ENCODE results near the gene SLC10A6. TPM values are rescaled to one million over a fixed set of nuclear protein-coding genes. Genes with fewer than 3 reads are reported as not detected.
"Not testable (repeated sequence)": the region's sequence is repeated elsewhere in the genome, so short reads cannot be mapped to it uniquely, and the experiment has no call there.

The SLC10A6 gene
- total RNA-seq: not detected

DNA sequence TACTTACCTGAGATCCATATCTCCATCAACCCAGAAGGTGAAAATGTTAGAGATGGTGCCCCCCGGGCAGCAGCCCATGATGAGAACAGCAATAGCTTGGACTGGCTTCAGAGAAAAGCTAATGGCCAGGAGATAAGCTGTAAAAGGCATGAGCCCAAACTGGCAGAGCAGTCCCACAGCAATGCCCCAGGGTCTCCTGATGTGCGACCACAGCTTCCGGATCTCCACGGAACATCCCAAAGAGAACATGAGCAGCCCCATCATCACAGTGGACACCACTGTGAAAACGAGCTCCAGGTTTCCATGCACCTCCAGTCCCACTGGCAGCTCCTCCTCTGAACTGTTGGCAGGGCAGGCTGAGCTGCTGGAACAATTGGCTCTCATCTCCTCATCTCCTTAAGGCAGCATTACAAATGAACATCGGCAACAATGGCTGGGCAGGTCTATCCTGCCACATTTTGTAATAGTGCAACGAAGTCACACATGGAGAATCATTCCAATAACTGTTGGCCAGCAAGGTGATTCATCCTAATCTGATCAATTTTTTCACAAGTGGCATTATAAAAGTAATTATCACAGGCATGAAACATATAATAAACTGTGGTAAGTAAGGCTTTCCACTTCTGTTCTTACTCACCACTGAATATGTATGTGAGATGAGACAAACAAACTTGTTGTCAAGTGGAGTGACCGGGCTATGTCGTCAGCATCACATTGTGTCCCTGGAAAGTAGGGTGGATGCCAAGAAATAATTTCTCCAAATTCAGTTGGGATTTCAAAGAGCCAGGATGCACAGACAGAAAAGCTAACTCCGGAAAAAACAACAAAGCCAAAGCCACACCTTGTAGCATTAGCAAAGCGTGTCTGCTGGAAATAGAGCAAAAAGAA, at the start of gene SLC10A6:
Gene SLC10A6, minus strand, starts transcription at position 653 of the 888 bp plus-strand sequence. Its CDS starts 269 bp downstream, at position 384.
- DNase-seq: no peak

GRCh38 chr4:86898562-86898961, 49.4 kb upstream of the SLC10A6 start:
- DNase-seq: no peak

GRCh38 chr4:86896596-86896995, 47.4 kb upstream of the SLC10A6 start:
- DNase-seq: no peak

GRCh38 chr4:86895692-86896488, 46.7 kb upstream of the SLC10A6 start:
- DNase-seq: no peak

DNA sequence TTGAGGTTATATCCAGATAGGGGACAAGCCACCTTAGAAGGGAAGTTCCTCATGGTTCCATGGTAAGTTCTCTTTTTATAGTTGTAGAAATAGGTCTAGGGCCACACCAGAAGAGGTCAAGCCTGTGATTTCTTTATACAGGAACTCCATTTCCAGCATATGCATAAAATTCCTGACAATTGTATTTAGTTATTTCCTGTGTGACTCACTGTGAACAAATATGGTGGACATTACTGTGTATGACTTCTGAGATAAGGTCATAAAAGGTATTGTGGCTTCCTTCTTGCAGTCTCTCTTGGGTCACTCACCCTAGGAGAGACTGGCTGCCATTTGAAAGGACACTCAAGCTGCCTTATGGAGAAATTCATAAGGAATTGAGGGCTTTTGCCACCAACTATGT, 45.3 kb upstream of the SLC10A6 start:
- no peak for DNase-seq

- no peak for DNase-seq
These were observed 44.0 kb upstream of the SLC10A6 start for GRCh38 chr4:86893136-86893535.

DNA sequence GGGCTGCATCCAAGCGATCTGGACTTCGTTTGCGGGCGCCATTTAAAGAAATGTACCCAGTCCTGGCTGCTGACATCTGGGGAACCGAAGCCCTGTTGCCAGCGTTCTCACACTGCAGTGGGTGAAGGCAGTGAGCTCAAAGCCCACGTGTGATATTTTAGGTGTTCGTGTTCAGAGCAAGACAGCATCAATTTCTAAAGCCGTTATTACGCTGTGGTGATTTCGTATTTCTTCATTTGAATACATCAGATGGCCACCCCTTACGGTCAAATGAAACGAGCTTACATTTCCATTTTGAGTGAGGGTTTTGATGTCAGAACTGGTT, 43.4 kb upstream of the SLC10A6 start:
- DNase-seq: no peak

GRCh38 chr4:86891762-86892635, 42.8 kb upstream of the SLC10A6 start, which contains the start of gene C4orf36:
TSS of gene C4orf36 (minus strand) at chr4:86892422. CDS start at chr4:86891520, 902 bp downstream.
- no peak for DNase-seq

GRCh38 chr4:86890790-86891189, 41.6 kb upstream of the SLC10A6 start:
- no peak for DNase-seq

DNA sequence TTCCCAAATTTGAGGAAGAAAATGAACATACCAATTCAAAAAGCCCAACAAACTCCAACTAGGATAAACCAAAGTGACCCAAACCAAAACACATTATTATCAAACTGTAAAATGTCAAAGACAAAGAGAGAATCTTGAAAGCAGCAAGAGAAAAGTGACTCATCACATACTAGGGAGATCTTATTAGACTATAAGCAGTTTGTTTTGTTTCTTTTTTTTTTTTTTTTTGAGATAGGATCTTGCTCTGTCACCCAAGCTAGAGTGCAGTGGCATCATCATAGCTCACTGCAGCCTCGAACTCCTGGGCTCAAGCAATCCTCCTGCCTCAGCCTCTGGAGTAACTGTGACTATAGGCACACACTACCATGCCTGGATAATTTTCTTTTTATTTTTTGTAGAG, 30.5 kb upstream of the SLC10A6 start:
- no peak for DNase-seq

GRCh38 chr4:86878640-86879039, 29.5 kb upstream of the SLC10A6 start:
- DNase-seq: no peak

- DNase-seq: no peak
These were observed 27.9 kb upstream of the SLC10A6 start for GRCh38 chr4:86876894-86877685.

GRCh38 chr4:86875436-86875835, 26.3 kb upstream of the SLC10A6 start:
- not testable (repeated sequence) for DNase-seq

DNA sequence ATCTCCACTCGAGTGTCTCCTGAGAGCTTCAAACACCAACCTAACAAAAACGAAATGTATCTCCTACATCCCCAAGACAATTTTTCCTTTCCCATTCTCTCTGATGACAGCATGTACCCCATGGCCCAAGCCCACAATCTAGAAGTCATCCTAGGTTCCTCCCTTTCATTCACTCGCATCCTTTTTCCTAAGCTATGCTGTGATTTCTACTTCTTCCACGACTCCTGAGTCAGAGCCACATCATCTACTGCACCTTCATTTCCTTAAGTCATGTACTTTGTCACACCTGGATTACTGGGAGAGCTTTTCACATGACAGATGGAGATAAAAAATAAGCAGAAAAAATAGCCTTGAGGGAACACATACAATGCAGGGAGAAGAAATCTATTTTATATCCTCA, 23.0 kb upstream of the SLC10A6 start:
- no peak for DNase-seq

DNA sequence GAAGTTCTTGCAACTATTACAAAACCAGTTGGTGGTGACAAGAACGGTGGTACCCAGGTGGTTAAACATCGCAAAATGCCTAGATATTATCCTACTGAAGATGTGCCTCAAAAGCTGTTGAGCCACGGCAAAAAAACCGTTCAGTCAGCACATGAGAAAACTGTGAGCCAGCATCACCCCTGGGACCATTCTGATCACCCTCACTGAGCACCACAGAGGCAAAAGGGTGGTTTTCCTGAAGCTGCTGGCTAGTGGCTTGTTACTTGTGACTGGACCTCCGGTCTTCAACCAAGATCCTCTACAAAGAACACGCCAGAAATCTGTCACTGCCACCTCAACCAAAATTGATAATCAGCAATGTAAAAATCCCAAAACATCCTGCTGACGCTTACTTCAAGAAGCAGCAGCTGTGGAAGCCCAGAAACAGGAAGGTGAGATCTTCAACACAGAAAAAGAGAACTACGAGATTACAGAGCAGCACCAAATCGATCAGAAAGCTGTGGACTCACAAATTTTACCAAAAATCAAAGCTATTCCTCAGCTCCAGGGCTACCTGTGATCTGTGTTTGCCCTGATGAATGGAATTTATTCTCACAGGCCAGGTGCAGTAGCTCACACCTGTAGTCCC, 21.4 kb upstream of the SLC10A6 start:
- DNase-seq: no peak

DNA sequence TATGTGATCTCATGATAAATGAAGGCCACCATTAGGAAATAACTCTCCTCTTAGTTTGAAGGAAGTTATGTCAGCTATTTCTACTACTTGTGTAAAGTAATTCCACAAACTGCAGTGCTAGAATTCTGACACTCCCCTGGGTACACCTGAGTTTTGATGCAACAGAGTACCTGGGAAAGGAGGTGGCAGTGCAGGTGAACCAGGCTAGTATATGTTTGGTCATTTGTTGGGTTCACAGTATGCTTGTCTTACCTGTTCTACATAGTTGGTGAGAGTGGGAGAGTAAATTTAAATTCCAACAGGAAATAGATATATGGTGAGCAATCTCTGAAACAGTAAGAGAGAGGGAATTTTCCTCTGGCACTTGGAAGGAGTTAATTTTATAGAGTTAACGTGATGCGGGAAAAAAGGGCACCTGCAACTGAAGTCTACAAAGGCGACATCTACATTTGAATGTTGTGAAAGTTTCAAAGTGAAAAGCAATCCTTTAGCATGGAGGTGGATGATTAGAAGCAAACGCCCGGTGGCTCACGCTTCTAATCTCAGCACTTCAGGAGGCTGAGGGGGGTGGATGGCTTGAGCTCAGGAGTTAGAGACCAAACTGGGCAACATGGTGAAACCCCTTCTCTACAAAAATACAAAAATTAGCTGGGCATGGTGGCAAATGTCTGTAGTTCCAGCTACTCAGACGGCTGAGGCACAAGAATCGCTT, 8.3 kb upstream of the SLC10A6 start:
- DNase-seq: no peak

DNA sequence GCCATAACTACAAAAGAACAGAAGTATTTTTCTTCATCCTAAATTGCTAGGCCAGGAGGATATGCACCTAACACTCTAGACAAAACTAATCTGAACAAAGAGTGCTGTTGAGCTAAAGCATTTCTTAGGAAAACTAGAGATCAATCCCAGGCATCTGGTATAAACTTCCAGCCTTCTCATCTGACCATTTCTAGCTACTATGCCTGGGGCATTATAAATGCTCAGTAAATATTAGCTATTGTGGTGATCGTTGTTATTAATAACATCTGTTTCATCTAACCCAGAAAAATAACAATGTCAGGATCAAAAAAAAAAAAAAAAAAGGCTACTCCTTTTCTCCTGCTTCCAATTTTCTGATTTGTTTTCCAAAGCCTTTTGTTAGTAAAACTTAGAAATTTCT, 7.7 kb upstream of the SLC10A6 start:
- no peak for DNase-seq

GRCh38 chr4:86855572-86855971, 6.4 kb upstream of the SLC10A6 start:
- DNase-seq: no peak

DNA sequence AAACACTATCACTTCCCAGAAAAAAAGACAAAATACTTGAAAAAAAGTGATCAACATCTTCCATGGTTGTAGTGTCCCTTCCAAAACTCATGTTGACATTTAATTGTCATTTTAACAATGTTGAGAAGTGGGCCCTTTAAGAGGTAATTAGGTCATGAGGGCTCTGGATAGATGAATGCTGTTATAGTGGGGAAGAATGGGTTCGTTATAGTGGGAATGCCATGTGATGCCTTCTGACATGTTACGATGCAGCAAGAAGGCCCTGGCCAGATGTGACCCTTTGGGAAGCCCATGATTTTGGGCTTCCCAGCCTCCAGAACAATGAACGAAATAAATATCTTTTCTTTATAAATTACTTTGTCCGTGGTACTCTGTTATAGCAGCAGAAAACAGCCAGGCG, 4.0 kb upstream of the SLC10A6 start:
- DNase-seq: no peak

DNA sequence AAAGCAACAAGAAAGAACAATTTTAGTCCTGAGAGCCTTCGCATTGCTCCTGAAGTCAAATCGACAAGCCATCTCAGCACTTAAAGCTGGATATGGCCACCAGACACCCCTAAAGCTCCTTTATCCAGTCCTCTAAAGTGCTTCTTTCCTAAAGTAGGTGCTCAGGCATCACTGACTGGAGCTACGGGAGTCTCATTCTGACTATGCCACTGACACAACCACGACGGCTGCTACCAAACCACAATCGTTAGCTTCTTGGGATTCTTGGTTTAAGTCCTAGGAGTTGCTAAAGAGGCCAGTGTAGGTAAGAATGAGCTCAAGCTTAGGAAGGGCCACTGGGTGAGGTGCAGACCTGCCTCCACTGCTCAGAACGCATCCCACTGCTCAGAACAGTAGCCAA, 1.0 kb downstream of the SLC10A6 start:
- no peak for DNase-seq

DNA sequence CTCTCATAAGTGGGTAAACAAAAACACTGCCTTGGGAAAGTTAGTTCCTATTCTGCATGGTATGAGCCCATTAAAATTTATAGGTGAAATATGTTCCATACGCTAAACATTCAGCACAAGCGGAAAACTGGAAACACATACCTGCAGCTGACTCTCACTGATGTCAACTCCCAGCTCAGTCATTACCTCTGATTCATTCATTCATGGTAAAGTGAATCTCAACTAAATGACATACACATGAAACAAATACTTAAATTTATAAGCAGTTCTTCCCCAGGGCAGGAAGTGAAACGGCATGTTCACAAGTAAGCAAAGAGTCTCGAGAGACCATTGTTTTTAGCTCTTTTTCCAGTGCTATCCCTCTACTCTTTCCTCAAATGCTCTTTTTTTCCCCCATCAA, 1.6 kb downstream of the SLC10A6 start:
- no peak for DNase-seq

Measured in effector CD4-positive, alpha-beta T cell (primary cell).